Activated CD8-positive, alpha-beta memory T cell treated with anti-CD3 and anti-CD28 coated beads for 48 hours (primary cell): ENCODE data around the gene SCRN2.

Source experiments
- DNase-seq, 3 experiments: peaks; one replicate each; pipeline ENCODE4 v3.0.0-alpha.2; 2020; ENCODE audit warnings: low read depth in 2 of 3, low spot score in 2 of 3

The SCRN2 gene

DNA sequence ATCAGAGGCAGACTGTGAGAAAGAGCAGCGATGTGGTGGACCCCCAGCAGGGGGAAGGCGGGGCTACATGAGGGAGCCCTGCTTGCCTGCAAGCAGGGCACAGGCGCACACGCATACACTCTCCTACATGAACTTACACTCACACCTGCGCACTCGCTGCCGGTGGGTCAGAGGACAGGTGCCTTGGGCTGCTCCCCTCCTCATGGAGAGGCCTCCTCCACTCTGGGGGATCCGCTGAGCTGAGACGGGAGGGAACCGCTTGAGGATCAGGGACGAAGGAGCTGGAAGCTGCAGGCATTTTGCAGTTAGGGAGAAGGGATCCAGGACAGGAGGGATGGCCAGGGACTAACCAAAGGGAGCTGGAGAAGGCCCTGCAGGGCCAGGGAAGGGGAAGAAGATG, 33.7 kb downstream of the SCRN2 start:
- DNase-seq: no peak

DNA sequence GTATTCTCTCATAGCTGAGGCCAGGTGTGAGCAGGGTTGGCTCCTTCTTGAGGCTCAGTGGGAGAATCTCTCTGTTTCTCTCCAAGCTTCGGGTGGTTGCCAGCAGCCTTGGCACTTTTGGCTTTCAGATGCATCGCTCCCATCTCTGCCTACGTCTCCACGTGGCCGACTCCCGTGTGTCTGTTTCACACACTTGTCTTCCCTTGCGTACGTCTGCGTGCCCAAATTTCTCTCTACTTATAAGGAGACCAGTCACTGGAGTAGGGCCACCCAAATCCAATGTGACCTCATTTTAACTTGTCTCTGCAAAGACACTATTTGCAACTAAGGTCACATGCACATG, 34.2 kb downstream of the SCRN2 start:
- no peak for DNase-seq

DNA sequence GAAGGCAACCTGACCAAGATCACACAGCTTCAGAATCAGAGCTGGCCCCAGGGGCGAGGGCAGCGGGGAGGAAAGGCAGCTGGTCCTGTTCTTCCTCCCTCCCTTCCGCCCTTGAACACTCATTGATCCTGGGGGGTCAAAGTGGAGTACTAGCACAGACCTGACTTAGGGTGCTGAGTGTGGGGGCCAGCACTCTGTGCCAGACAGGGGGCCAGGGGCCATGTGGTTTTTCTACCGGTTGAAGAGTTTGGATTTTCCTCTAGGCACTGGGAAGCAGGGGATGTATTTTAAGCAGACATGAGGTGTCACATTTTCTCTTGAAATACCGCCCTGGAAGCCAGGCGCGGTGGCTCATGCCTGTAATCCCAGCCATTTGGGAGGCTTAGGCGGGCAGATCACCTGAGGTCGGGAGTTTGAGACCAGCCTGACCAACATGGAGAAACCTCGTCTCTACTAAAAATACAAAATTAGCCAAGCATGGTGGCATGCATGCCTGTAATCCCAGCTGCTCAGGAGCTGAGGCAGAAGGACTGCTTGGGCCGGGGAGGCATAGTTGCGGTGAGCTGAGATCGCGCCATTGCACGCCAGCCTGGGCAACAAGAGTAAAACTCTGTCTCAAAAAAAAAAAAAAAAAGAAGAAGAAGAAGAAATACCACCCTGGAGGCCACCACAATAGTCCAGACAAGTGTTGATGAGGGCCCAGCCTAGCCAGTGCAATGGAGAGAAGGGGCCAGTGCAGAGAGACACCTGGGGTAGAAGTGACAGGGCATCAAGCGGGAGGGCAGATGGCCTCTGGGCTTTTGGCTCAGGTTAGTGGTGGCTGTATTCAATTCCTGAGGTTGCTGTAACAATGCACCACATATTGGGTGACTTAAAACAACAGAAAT, 34.8 kb downstream of the SCRN2 start:
- no peak for DNase-seq

DNA sequence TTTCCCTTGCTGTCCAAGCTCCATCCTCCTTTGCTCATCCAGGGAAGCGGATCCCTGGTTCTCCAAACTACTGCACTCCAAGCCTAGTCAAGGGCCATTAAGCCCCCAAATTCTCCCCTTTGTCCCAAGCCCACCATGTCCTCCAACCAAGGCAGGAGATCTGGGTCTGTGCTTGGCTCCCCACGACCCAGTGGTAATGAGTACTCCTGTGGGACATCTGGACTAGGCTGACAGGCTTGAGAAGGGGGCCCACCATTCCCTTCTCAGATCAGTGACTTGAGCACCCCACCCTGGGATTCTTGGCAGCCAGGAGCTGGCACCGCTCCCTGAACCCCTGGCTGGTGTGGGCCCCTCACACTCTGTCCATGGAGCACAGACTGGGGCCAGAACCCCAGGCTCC, 36.6 kb downstream of the SCRN2 start:
- DNase-seq: no peak

DNA sequence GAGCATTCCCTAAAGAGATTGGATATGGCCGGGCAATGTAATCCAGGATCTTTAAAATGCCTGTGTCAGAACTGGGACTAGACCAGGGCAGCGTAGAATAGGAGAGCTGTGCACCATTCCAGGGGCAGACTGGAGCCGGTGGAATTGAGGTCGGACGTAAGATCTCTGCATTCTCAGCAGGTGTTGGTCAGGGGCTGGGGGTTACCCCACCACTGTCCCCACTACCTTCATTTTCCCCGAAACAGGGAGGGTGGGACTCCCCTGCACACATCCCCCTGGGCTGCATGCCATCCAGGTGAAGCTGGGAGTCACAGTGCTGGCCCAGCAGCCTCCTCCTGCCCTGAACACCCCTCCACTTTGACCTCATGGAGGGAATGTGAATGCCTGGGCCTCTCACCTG, 37.3 kb downstream of the SCRN2 start:
- no peak for DNase-seq

DNA sequence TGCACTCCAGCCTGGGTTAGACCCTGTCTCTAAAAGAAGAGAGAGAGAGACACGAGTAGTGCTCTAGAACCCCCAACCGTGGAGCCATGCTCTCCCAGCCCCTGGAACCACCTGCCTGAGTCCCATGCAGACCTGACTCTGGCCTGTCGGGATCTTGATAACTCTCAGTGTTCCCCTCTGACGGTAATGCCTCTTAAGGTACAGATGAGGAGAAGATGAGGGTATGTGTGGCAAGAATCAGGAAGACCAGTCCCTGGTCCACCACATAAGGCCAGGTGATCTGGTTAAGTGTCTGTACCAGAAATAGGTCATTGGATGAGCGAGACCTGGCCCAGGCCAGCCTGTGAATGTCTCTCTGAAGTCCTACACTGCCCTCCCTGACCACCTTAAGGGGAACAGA, 37.9 kb downstream of the SCRN2 start:
- no peak for DNase-seq

DNA sequence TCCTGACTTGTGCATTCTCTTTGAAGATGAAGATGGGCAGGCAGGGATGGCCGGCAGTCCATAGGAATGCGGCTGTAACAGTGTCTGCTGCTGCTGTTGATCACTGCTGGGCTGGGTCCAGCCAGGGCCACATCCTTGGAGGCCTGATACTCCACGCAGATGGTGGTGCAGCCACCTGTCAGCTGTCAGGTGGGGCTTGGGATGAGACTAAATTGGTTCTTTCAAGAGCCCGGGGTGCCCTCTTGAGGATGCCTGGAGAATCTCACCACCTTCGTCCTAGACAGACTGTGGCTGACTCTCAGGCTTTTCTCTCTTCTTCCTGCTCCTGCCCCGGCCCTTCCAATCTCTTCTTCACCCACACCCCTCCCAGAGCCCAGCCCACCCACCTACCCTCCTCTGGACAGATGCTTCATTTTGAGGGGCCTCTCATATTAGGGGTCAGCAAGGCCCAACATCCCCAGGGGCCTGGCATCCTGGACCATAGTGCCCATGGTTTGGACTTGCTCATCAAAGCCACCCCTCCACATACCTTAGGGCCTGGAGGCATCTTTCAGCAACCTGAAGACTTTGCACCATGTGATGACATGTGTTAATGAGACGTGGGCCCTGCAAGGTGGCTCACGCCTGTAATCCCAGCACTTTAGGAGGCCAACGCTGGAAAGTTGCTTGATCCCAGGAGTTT, 38.6 kb downstream of the SCRN2 start:
- DNase-seq: no peak

DNA sequence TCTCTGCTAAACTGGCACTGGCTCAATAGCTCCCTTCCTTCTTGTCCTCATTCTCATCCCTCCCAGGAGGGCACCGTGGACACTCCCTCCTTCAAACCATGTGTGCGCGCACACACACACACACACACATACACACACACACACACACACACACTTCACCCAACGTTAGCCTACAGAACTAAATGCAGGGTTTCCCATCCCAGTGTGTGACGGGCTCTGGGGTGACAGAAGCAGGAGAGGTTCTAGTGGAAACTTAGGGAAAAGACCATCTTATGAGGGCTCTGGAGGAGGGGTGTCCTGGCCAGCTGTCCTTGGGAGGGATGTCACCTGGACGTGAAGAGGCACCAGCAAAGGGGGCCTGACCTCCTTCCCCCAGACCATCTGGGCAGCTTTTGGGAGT, 39.2 kb downstream of the SCRN2 start:
- DNase-seq: no peak

DNA sequence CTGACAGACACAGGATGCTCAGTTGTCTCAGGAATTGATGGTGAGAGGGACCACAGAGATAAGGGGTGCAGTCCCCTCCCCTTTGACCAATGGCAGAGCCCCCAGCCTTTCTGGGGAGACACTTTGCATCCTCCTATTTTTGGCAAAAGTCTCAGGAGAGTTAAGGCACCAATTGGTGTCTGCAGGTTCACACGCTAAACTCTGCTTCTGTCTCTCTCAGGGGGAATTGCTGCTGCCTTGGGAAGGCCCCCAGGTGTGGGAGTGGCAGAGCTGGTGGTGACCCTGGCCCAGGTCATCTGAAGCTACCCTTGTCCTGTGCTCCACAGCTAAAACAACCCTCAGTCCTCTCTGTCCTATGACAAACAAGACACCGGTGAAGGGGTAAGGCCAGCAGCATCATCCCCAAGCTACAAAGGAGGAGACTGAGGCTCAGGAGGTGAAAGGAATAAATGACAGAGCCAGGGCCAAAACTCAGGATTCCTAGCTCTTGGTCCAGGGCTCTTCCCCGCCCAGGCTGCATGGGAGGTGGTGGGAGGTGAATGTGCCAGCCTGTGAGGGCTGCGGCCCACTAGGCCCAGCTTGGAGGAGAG, 39.8 kb downstream of the SCRN2 start:
- DNase-seq: no peak

DNA sequence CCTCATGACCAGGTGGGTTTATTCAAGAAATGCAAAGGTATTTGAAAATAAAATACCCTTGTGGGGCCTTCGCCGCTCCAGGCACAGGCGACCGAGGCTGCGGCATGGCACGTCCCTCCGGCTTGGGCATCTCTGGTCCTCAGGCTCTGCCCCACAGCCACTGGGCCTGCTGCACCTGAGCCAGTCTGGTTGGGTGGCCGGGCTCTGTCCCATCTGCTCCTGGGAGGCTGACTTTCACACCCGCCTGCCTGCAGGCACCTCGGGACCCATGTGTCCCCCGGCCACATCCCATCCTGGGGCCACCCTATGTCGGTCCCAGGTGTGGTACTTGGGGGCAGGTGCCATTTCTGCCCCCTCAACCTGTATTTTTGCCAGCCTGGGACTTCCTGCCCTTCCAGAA, 40.4 kb downstream of the SCRN2 start:
- DNase-seq: no peak

DNA sequence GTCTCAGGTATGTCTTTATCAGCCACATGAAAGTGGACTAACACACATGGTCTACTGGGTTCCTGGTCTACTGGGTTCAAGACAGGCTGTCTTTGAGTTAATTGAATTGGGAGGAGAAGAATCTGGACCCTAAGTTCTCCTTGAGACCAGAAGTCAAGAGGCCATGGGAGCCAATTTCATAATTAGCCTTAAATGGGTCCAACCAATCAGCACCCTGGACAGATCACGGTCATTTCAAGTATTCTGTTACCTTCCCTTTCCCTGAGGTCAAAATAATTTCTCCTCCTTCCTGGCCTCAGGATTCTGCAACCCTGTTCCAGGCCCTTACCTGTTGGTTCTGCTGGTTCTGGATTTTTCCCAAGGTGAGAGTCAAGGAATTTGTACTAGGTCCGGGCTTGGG, 43.3 kb downstream of the SCRN2 start:
- no peak for DNase-seq

DNA sequence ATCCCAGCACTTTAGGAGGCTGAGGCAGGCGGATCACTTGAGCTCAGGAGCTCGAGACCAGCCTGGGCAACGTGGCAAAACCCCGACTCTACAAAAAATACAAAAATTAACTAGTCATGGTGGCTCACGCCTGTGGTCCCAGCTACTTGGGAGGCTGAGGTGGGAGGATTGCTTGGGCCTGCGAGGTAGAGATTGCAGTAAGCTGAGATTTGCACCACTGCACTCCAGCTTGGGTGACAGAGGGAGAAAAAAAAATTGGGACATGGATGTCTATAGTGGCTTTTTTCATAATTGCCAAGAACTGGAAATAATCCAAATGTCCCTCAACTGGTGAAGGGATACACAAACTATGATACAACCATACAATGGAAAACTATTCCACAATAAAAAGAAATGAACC, 48.1 kb downstream of the SCRN2 start:
- DNase-seq: no peak

DNA sequence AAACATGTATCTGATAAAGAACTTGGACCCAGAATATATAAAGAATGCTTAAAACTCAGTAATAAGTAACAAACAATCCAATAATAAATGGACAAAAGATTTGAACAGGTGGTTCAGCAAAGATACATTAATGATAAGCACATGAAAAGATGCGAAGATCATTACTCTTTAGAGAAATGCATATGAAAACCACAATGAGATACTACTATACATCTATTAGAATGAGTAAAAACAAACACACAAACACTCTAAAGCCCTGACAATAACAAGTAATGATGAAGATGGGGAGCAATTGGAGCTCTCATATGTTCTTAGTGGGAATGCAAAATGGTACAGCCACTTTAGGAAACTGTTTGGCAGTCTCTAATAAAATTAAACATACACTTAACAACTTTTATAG, 48.6 kb downstream of the SCRN2 start:
- DNase-seq: no peak

DNA sequence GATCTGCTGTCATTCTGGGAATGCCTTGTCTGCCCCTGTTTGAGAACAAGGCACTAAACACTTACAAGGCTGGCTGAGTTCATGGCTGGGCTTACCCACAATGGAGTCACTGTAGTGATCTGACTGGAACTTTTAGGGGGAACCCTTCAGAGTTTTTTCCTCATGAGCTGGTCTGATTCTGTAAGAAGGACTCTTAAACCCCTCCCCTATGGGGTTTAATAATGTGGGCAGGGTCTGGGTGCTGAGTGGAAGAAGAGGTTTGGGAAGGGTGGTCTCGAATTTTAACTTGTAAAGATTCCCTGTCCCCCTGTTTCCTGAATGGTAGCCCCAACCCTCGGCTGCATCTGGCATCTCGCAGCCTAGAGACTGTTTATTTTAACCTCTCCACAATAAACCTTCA, 50.0 kb downstream of the SCRN2 start:
- no peak for DNase-seq

DNA sequence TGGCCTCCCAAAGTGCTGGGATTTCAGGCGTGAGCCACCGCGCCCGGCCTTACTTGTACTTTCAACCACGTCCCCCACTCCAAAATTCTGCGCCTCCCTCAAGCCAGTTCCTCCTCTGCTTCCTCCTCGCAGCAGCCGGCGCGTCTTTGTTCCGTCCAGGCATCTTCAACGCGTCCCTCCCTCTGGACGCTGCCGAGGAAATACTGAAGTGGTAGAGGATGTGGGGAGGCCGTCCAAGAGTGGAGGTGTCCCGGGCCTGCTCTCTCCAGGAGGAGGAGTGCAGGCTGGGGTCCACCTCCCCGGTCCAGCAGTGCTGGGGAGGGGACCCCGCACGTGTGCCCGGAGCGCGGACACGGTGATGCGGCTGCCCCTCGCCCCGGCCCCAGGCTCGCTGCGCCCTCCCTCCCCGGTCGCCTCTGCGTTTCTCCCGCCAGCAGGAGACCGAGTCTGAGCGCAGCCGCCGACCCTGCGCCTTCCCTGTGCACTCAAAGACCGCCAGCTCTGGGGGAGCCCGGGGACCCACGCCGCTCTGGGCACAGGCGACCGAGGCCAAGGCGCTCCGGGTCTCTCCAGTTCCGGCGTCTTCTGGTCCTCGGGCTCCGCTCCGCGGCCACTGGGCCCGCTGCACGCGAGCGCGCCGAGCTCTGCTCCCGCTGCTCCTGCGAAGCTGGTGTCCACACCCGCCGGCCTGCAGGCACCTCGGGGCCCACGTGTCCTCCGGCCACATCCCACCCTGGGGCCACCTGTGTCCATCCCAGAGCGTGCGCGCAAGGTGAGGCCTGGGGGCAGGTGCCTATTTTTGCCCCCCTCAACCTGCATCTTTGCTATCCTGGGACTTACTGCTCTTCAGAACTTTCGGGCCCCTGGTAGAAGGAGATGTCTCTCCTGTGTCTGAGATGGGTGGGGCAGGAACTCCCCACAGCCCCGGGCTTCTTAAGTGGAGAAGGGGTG, 51.2 kb downstream of the SCRN2 start:
- DNase-seq: peak in 1 of 3 experiments; percentile 19
